Measurements from ENCODE around the gene FN1.

DNA sequence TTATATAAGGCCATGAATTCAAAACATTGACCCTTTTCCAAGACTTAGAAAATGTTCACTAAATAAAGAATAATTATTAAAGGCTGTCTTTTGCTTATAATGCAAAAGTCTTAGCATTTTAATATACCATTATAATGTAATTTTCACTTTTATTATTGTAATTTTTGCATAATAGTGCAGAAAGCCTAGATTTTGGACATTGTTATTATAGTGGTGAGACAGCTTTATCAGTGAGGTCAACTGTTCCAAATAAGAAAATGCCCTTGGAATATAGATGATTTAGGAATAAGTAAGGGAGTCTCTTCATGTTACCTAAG is 67.4 kb downstream of the FN1 start:
- TF ChIP-seq, protein P1, sequence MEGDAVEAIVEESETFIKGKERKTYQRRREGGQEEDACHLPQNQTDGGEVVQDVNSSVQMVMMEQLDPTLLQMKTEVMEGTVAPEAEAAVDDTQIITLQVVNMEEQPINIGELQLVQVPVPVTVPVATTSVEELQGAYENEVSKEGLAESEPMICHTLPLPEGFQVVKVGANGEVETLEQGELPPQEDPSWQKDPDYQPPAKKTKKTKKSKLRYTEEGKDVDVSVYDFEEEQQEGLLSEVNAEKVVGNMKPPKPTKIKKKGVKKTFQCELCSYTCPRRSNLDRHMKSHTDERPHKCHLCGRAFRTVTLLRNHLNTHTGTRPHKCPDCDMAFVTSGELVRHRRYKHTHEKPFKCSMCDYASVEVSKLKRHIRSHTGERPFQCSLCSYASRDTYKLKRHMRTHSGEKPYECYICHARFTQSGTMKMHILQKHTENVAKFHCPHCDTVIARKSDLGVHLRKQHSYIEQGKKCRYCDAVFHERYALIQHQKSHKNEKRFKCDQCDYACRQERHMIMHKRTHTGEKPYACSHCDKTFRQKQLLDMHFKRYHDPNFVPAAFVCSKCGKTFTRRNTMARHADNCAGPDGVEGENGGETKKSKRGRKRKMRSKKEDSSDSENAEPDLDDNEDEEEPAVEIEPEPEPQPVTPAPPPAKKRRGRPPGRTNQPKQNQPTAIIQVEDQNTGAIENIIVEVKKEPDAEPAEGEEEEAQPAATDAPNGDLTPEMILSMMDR (IDR thresholded peaks at IDR 0.05) = no peak
- TF ChIP-seq POLR2AphosphoS5 (IDR thresholded peaks at IDR 0.05) (no peak), POLR2A (IDR thresholded peaks at IDR 0.05) (no peak)

All from transverse colon (tissue), 4 donors.